Measurements from ENCODE around the gene RYR3.

DNA sequence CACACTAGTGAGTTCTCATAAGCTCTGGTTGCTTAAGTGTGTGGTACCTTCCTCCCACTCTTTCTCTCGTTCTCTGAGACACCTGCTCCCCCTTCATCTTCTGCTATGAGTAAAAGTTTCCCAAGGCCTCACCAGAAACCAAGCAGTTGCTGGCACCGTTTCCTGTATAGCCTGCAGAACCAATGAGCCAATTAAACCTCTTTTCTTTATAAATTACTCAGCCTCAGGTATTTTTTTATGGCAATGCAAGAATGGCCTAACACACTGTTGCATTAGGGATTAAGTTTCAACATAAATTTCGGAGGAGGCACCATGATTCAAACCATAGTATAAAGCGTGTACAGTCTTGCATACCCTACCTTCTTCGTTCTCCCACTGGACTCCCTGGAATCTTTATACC, 405.3 kb downstream of the RYR3 start:
- TF ChIP-seq, protein P1, sequence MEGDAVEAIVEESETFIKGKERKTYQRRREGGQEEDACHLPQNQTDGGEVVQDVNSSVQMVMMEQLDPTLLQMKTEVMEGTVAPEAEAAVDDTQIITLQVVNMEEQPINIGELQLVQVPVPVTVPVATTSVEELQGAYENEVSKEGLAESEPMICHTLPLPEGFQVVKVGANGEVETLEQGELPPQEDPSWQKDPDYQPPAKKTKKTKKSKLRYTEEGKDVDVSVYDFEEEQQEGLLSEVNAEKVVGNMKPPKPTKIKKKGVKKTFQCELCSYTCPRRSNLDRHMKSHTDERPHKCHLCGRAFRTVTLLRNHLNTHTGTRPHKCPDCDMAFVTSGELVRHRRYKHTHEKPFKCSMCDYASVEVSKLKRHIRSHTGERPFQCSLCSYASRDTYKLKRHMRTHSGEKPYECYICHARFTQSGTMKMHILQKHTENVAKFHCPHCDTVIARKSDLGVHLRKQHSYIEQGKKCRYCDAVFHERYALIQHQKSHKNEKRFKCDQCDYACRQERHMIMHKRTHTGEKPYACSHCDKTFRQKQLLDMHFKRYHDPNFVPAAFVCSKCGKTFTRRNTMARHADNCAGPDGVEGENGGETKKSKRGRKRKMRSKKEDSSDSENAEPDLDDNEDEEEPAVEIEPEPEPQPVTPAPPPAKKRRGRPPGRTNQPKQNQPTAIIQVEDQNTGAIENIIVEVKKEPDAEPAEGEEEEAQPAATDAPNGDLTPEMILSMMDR (conservative IDR thresholded peaks at IDR 0.05; ENCODE audit: low read depth, low read length): no peak
- TF ChIP-seq EZH2 (IDR thresholded peaks at IDR 0.05; ENCODE audit: borderline replicate concordance, low read depth, low read length, poor library complexity, severe bottlenecking): no peak

Data from A673 (cell line).